Activated CD4-positive, alpha-beta T cell treated with anti-CD3 and anti-CD28 coated beads, Interleukin-2, amount 10 ng/mL, durations not matched to agents 7 days and 5 days (primary cell): ENCODE results near the gene RPL10L. TPM values are rescaled to one million over a fixed set of nuclear protein-coding genes. Genes with fewer than 3 reads are reported as not detected.

Experiments used
- CTCF ChIA-PET: fragments of 350-600 bp; sonication (Branson Sonifier 250); formaldehyde crosslinking; loops from one replicate; lab custom pipeline; 2021; ENCODE audit warnings: antibody characterized with exemption; lab: Charles Lee
- POLR2A ChIA-PET: fragments of 350-600 bp; sonication (Branson Sonifier 250); formaldehyde crosslinking; loops from one replicate; lab custom pipeline; 2021; ENCODE audit warnings: antibody characterized with exemption; lab: Charles Lee
- DNase-seq: peaks from one replicate; pipeline ENCODE4 v3.0.0-alpha.2; 2020
- H3K27ac Mint-ChIP-seq: one replicate; pipeline ENCODE4 v1.8.0; 2021; ENCODE audit warnings: mild to moderate bottlenecking, moderate library complexity, mixed read lengths
- H3K27me3 Mint-ChIP-seq: one replicate; pipeline ENCODE4 v1.8.0; 2021; ENCODE audit warnings: mixed read lengths
- H3K36me3 Mint-ChIP-seq: one replicate; pipeline ENCODE4 v1.8.0; 2021; ENCODE audit warnings: low read depth, mixed read lengths
- H3K4me1 Mint-ChIP-seq: one replicate; pipeline ENCODE4 v1.8.0; 2021; ENCODE audit warnings: mixed read lengths
- H3K4me3 Mint-ChIP-seq: one replicate; pipeline ENCODE4 v1.8.0; 2021; ENCODE audit warnings: mild to moderate bottlenecking, moderate library complexity, mixed read lengths
- H3K9me3 Mint-ChIP-seq: one replicate; pipeline ENCODE4 v1.8.0; 2021; ENCODE audit warnings: mixed read lengths
- total RNA-seq, 2 experiments: library from RNA; stranded (reverse); gene quantifications; one replicate each; pipeline ENCODE4 v1.2.3, GENCODE V29; 2021

The RPL10L gene
- not detected for total RNA-seq

DNA sequence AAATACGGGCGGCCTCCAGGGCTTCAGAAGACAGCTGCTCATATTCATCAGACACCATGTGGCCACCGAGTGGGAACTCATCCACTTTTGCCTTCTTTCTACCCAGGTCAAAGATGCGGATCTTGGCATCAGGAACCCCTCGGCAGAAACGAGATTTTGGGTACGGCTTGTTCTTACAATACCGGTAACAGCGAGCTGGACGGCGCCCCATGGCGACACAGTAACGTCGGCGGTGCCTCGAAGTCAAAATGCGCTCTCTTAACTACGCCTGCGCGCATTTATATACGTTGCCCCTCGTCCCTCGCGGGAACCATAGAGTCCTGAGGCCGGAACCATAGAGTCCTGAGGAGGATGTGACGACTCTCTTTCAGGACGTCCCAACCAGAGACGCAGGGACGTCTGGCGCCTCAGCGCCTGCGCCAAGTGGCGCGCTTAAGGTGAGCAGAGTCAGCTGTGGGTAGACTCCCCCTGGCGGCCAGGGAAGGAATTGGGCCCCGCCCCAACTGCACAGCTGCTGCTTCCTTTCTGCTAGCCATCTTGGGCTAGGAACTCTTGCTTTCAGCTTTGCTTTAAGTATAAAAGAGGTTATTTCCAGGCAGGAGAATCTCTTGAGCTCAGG, at the start of gene RPL10L:
Gene RPL10L (minus strand): TSS at position 256 of the 619 bp plus-strand sequence. CDS start 45 bp downstream, at position 211.
- Mint-ChIP-seq H3K36me3 (no peaks in the 10 kb centered on the region), H3K27me3 (no peaks in the 10 kb centered on the region), H3K4me1 (no peaks in the 10 kb centered on the region), H3K4me3 (no peak within 1 kb of the TSS), H3K9me3 (peaks cover 5% of the 10 kb centered on the region), H3K27ac (no peak within 1 kb of the TSS)
- CTCF ChIA-PET, result no interaction called here
- POLR2A ChIA-PET, result no interaction called here
- DNase-seq, result no peak

DNA sequence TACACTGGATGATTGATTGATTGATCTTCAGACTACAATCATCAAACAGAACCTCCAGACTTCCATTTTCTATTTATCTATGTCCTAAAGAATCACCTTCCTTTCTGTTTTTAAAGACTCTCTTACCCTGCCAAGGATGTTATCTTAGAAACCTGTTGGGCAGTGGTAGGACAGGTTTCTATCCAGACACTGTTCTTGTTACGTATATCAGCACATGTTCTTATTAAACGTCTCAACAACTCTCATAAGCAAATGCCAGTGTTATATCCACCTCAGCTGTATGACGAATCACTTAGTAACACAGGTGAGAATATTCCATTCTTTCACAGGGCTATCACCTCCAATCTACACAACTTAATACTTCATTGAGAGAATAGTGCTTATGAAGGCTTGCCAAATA, 40.2 kb upstream of the RPL10L start:
- Mint-ChIP-seq H3K27ac (no peak overlapping the region), H3K4me1 (no peaks in the 10 kb centered on the region), H3K27me3 (no peaks in the 10 kb centered on the region), H3K9me3 (peaks cover 2% of the 10 kb centered on the region), H3K4me3 (no peak overlapping the region), H3K36me3 (no peaks in the 10 kb centered on the region)
- POLR2A ChIA-PET, result no interaction called here
- CTCF ChIA-PET, result no interaction called here
- DNase-seq, result no peak

DNA sequence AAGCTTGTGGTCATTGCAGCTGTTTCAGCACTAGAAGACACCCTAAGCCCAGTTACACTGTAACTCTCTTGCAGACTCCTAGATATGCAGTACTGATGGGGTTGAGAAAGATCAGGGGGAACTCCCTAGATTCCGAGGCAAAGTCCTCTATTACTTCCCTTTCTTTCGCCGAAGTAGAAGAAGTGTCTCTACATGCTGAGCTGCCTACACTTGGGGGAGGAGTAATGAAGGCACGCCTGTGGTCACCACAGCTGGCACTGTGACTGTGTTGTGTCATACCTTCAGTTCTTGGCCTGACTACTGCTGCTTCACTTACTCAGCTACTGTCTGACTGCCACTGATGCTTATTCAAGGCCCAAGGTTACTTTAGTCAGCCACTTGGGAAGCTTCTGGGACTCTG, 35.1 kb upstream of the RPL10L start:
- ChIA-PET POLR2A (no interaction called here), CTCF (no interaction called here)
- Mint-ChIP-seq H3K27ac (no peak overlapping the region), H3K36me3 (no peaks in the 10 kb centered on the region), H3K4me3 (no peak overlapping the region), H3K4me1 (no peaks in the 10 kb centered on the region), H3K27me3 (no peaks in the 10 kb centered on the region), H3K9me3 (peaks cover 19% of the 10 kb centered on the region)
- DNase-seq, result no peak

DNA sequence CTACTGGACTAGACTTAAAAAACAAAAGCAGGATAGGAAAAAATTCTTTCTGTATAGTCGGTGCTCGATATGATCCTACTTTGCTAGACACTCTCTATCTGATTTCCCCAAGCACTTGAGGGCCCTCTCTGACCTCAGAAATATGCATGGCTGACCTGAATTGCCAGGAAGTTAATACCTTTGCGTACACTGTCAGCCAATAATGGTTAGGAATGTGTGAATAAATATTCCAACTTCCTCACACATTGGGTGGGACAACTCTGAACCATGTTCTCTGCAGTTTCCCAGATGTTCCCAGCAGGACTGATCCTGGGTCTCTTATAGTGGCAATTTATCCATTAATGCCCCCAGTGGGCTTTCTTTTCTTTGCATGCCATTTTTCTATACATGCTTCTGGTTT, 20.5 kb upstream of the RPL10L start:
- Mint-ChIP-seq H3K36me3 (no peaks in the 10 kb centered on the region), H3K27me3 (no peaks in the 10 kb centered on the region), H3K27ac (no peak overlapping the region), H3K9me3 (peaks cover 7% of the 10 kb centered on the region), H3K4me3 (no peak overlapping the region), H3K4me1 (no peaks in the 10 kb centered on the region)
- DNase-seq, result no peak
- ChIA-PET CTCF (no interaction called here), POLR2A (no interaction called here)

DNA sequence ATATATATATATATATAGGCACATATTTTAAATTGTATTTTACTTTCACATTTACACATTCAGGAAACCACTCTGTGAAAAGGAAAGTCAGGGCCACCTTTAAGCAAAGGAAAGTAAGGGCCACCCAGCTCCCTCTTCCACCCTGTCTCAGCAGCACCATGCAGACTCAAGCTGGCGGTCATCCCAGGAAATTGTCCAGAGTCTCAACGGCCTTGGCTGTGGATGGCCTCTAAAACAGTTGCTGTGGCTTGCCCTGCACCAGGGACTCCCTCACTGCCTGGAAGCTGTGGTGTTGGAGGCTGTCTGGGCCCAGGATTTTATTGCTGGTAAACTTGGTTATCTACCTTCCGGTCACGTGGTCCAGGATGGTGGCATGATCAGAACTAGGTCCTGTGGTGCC, 11.8 kb upstream of the RPL10L start:
- Mint-ChIP-seq H3K27me3 (no peaks in the 10 kb centered on the region), H3K4me3 (no peak overlapping the region), H3K4me1 (no peaks in the 10 kb centered on the region), H3K36me3 (no peaks in the 10 kb centered on the region), H3K27ac (no peak overlapping the region), H3K9me3 (peaks cover 5% of the 10 kb centered on the region)
- no peak for DNase-seq
- ChIA-PET CTCF (no interaction called here), POLR2A (no interaction called here)

DNA sequence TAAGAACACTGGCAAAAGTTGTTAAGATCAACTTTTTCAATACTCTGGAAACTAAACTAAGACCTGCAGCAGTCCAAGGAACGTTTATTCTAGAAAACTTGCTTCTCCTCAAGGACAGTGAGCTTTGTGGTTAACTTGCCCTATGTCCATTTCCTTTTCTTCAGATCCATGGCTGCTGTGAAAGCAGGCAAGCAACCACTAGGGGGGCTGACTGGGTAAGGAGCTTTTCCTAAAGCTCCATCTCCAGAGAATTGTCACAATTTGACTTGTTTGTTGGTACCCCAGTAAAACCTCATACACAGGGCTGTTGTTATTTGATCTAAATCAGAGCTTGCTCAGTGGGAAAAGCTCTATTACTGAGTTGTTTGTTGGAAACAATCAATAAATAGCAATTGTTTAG, 10.1 kb upstream of the RPL10L start:
- Mint-ChIP-seq H3K4me3 (no peak overlapping the region), H3K9me3 (peaks cover 3% of the 10 kb centered on the region), H3K4me1 (no peaks in the 10 kb centered on the region), H3K27me3 (no peaks in the 10 kb centered on the region), H3K27ac (no peak overlapping the region), H3K36me3 (no peaks in the 10 kb centered on the region)
- POLR2A ChIA-PET, result no interaction called here
- no peak for DNase-seq
- CTCF ChIA-PET, result no interaction called here

DNA sequence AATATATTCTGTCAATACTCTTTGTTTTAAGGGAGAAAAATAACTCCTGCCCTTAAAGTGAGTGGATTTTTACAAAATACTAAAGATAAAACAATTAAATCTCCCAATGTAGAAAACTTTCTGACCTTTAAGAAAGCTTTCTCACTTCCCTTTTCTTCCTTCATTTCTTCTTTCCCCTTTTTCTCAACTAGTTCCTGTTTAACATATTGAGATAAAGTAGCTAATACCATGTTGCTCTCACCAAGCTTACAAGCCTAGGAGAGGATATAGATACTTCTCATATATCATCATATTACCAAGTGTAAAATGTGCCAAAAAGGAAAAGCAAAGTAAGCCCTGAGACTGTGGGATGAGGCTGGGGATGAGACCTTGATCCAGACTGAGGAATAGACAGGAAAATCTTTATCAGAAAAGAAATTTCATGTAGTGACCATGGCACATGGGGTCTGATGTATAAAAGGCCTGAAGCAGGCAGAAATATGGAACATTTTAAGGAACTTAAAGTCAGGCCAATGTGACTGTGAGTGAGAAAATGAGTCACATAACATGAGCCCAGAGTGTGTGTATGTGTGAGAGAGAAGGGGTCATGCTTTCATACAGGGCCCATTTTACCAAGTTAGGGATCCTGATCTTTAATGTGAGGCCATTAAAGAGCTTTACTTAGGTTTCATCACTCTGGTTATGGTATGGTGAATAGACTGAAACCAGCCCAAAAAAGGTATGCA, 1.6 kb upstream of the RPL10L start:
- CTCF ChIA-PET, result no interaction called here
- Mint-ChIP-seq H3K27ac (no peak overlapping the region), H3K27me3 (no peaks in the 10 kb centered on the region), H3K36me3 (no peaks in the 10 kb centered on the region), H3K4me1 (no peaks in the 10 kb centered on the region), H3K4me3 (no peak overlapping the region), H3K9me3 (peaks cover 5% of the 10 kb centered on the region)
- no peak for DNase-seq
- POLR2A ChIA-PET, result no interaction called here

DNA sequence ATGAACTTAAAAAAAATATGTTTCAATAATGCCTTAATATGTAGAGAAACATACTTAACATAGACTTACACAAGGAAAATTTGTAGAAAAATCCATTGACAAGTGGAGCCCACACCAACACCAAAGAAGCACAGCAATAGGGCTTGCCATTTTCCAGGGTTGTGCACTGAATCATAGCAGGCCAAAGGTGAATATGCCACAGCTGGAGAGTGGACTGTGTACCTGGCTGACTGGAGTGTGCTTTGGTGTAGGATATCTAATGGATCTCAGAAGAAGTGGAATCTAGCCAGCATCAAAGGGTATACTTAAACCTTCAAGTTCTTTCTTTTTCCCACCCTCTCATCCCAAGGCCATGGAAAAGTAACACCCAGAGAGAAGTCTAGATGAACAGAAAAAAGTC, 4.8 kb downstream of the RPL10L start:
- CTCF ChIA-PET, result no interaction called here
- Mint-ChIP-seq H3K9me3 (peaks cover 5% of the 10 kb centered on the region), H3K27me3 (no peaks in the 10 kb centered on the region), H3K4me3 (no peak overlapping the region), H3K4me1 (no peaks in the 10 kb centered on the region), H3K27ac (no peak overlapping the region), H3K36me3 (no peaks in the 10 kb centered on the region)
- no peak for DNase-seq
- POLR2A ChIA-PET, result no interaction called here

DNA sequence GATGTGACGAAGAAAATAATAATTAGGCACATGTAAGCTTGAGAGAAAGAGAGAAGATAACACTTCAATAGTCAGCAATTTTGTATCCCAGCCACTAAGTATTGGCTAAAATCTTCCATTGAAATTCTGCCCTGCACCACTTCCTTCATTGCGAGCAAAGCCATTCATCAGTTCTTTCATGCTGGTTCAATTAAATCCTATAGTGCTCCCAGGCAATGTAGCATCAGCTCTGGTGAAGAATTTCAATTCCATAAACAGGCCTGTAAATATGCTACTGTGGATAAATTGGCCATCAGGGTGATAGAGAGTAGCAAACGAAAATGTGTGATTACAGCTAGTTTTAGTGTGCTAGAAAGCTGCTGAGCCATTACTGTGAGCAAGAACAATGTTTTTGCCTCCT, 24.7 kb downstream of the RPL10L start:
- no peaks in the 10 kb centered on the region for H3K4me1 Mint-ChIP-seq
- POLR2A ChIA-PET, result no interaction called here
- H3K27me3 Mint-ChIP-seq, result no peaks in the 10 kb centered on the region
- CTCF ChIA-PET, result no interaction called here
- no peak for DNase-seq
- H3K27ac Mint-ChIP-seq, result no peak overlapping the region
- H3K4me3 Mint-ChIP-seq, result no peak overlapping the region
- peaks cover 5% of the 10 kb centered on the region for H3K9me3 Mint-ChIP-seq
- H3K36me3 Mint-ChIP-seq, result no peaks in the 10 kb centered on the region
